Effector memory CD4-positive, alpha-beta T cell (primary cell): ENCODE data around the gene NINJ1.
"Not testable (repeated sequence)": the region's sequence is repeated elsewhere in the genome, so short reads cannot be mapped to it uniquely, and the experiment has no call there.

Source experiments
- DNase-seq, 3 donors: peaks; one replicate each; pipeline ENCODE4 v3.0.0-alpha.2; 2020
- H3K27ac ChIP-seq: 2 replicates; pipeline ENCODE4 v1.7.0; 2013; ENCODE audit warnings: mild to moderate bottlenecking, low read length, moderate library complexity; ENCODE audit not compliant: insufficient read depth, poor library complexity, severe bottlenecking
- H3K27me3 ChIP-seq: replicated peaks from 2 replicates; pipeline ENCODE4 v1.7.0; 2013; ENCODE audit warnings: mild to moderate bottlenecking, low read length; ENCODE audit not compliant: insufficient read depth, control insufficient read depth, poor library complexity, severe bottlenecking
- H3K36me3 ChIP-seq: 2 replicates; pipeline ENCODE4 v1.7.0; 2013; ENCODE audit warnings: mild to moderate bottlenecking, low read length, moderate library complexity; ENCODE audit not compliant: control insufficient read depth, insufficient read depth
- H3K4me1 ChIP-seq: 2 replicates; pipeline ENCODE4 v1.7.0; 2013; ENCODE audit warnings: low read length, mild to moderate bottlenecking; ENCODE audit not compliant: control insufficient read depth, insufficient read depth, poor library complexity, severe bottlenecking
- H3K4me3 ChIP-seq: 2 replicates; pipeline ENCODE4 v1.7.0; 2013; ENCODE audit warnings: low read length, low read depth, mild to moderate bottlenecking; ENCODE audit not compliant: insufficient read depth, poor library complexity, severe bottlenecking
- H3K9me3 ChIP-seq: 2 replicates; pipeline ENCODE4 v1.7.0; 2013; ENCODE audit warnings: mild to moderate bottlenecking, low read length, moderate library complexity; ENCODE audit not compliant: control insufficient read depth

The NINJ1 gene

DNA sequence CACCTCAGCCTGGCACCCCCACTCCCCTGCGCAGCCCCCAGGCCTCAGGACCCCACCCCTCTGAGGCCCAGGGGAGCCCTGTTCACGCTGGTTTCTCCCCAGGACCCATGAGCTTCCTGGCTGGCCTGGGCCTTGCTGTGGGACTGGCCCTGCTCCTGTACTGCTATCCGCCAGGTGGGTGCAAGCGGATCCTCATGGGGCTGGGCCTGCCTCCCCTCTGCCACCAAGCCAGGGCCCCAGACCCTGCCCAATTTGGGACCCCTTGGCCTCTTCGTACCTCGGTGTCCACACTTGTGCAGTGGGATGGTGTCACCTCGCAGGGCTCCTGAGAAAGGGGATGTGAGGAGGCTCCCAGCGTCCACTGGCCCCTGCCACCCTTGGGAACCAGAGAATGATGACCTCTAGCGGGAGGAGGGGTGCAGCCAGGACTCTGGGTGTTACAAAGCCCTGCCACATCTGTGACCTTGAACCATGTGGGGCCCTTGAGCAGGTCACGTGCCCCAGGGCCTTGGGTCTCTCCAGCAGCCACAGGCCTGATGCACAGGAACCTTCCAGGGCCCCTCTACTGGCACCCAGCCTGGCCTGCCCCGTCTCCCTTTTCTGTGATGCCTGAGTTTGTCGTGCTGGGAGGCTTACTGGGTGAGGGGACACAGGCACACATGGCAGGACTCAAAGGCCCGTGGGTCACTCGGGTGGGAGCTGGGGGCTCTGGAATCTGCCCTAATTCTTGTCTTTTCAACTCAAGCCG is 21.8 kb downstream of the NINJ1 start:
- peaks cover 37% of the 10 kb centered on the region for H3K36me3 ChIP-seq
- no peaks in the 10 kb centered on the region for H3K27me3 ChIP-seq
- DNase-seq: no peak
- peaks cover 24% of the 10 kb centered on the region for H3K4me1 ChIP-seq
- H3K4me3 ChIP-seq: no peak overlapping the region
- no peaks in the 10 kb centered on the region for H3K9me3 ChIP-seq
- no peak overlapping the region for H3K27ac ChIP-seq

GRCh38 chr9:93111371-93112115 is 22.5 kb downstream of the NINJ1 start:
- Histone ChIP-seq H3K27me3 (no peaks in the 10 kb centered on the region), H3K27ac (no peak overlapping the region), H3K36me3 (peaks cover 37% of the 10 kb centered on the region), H3K4me1 (peaks cover 29% of the 10 kb centered on the region), H3K4me3 (no peak overlapping the region), H3K9me3 (no peaks in the 10 kb centered on the region)
- no peak for DNase-seq

GRCh38 chr9:93111001-93111370 is 23.1 kb downstream of the NINJ1 start:
- peaks cover 37% of the 10 kb centered on the region for H3K36me3 ChIP-seq
- no peak overlapping the region for H3K4me3 ChIP-seq
- H3K27ac ChIP-seq: no peak overlapping the region
- no peaks in the 10 kb centered on the region for H3K9me3 ChIP-seq
- H3K4me1 ChIP-seq: peaks cover 34% of the 10 kb centered on the region
- no peaks in the 10 kb centered on the region for H3K27me3 ChIP-seq
- DNase-seq: no peak

GRCh38 chr9:93110311-93110855 is 23.7 kb downstream of the NINJ1 start:
- H3K4me1 ChIP-seq: peaks cover 38% of the 10 kb centered on the region
- peaks cover 37% of the 10 kb centered on the region for H3K36me3 ChIP-seq
- H3K4me3 ChIP-seq: no peak overlapping the region
- DNase-seq: no peak
- no peak overlapping the region for H3K27ac ChIP-seq
- no peaks in the 10 kb centered on the region for H3K9me3 ChIP-seq
- no peaks in the 10 kb centered on the region for H3K27me3 ChIP-seq

GRCh38 chr9:93108291-93109041 is 25.6 kb downstream of the NINJ1 start:
- no peak overlapping the region for H3K4me3 ChIP-seq
- H3K36me3 ChIP-seq: peaks cover 37% of the 10 kb centered on the region
- H3K4me1 ChIP-seq: peaks cover 33% of the 10 kb centered on the region
- H3K27me3 ChIP-seq: no peaks in the 10 kb centered on the region
- peaks cover 3% of the 10 kb centered on the region for H3K9me3 ChIP-seq
- no peak for DNase-seq
- no peak overlapping the region for H3K27ac ChIP-seq

GRCh38 chr9:93107825-93108161 is 26.3 kb downstream of the NINJ1 start:
- Histone ChIP-seq H3K4me3 (no peak overlapping the region), H3K4me1 (peaks cover 35% of the 10 kb centered on the region), H3K36me3 (peaks cover 31% of the 10 kb centered on the region), H3K27me3 (no peaks in the 10 kb centered on the region), H3K27ac (no peak overlapping the region), H3K9me3 (peaks cover 3% of the 10 kb centered on the region)
- DNase-seq: no peak

- Histone ChIP-seq H3K27ac (no peak overlapping the region), H3K4me1 (peaks cover 35% of the 10 kb centered on the region), H3K27me3 (no peaks in the 10 kb centered on the region), H3K36me3 (peaks cover 26% of the 10 kb centered on the region), H3K4me3 (no peak overlapping the region), H3K9me3 (peaks cover 3% of the 10 kb centered on the region)
- DNase-seq: no peak
Measured at GRCh38 chr9:93107151-93107824, 26.8 kb downstream of the NINJ1 start.

DNA sequence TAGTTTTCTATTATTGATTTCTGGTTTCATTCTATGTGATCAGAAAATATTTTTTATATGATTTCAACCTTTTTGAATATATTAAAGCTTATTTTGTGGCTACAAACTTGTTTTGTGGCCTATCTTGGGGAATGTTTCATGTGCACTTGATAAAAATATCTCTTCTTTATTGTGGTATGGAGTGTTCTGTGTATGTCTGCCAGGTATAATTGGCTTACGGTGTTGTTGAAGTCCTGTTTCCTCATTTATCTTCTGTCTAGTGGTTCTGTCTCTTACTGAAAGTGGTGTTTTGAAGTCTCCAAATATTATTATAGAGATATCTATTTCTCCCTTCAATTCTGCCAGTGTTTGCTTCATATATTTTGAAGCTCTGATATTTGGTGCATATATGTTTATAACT is 28.4 kb downstream of the NINJ1 start:
- Histone ChIP-seq H3K27me3 (no peaks in the 10 kb centered on the region), H3K9me3 (peaks cover 3% of the 10 kb centered on the region), H3K27ac (no peak overlapping the region), H3K4me3 (no peak overlapping the region), H3K36me3 (peaks cover 11% of the 10 kb centered on the region), H3K4me1 (peaks cover 35% of the 10 kb centered on the region)
- no peak for DNase-seq

DNA sequence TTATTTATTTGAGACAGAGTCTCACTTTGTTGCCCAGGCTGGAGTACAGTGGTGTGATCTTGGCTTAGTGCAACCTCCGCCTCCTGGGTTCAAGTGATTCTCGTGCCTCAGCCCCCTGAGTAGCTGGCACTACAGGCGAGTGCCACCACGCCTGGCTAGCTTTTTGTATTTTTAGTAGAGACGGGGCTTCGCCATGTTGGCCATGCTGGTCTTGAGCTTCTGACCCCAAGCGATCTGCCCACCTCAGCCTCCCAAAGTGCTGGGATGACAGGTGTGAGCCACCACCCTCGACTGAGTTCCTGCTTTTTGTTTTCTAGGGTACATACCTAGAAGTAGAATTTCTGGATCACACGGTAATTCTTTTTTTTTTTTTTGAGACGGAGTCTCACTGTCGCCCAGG is 33.0 kb downstream of the NINJ1 start:
- H3K27me3 ChIP-seq, H3K27ac ChIP-seq, DNase-seq, H3K36me3 ChIP-seq, H3K4me3 ChIP-seq, H3K9me3 ChIP-seq: not testable (repeated sequence)
- peaks cover 40% of the 10 kb centered on the region for H3K4me1 ChIP-seq
